BJ (cell line): Measurements from ENCODE around the gene RARRES2. TPM values are rescaled to one million over a fixed set of nuclear protein-coding genes. Genes with fewer than 3 reads are reported as not detected.

Experiments used
- CTCF ChIA-PET: fragments of 350-600 bp; formaldehyde crosslinking; extraction: SDS; loops from one replicate; lab custom pipeline; 2021; ENCODE audit warnings: antibody characterized with exemption, inconsistent platforms; lab: Yijun Ruan, JAX
- POLR2A ChIA-PET: fragments of 300-600 bp; sonication (Branson Sonifier 250); formaldehyde crosslinking; extraction: SDS; loops from one replicate; lab custom pipeline; 2021; ENCODE audit warnings: antibody characterized with exemption; lab: Charles Lee
- DNase-seq: peaks from one replicate; pipeline ENCODE4 v3.0.0-alpha.2; 2011; ENCODE audit warnings: low read depth
- H3K27me3 ChIP-seq: 2 replicates; pipeline ENCODE4 v1.6.0; 2011; ENCODE audit warnings: low read length; ENCODE audit not compliant: control insufficient read depth, insufficient read depth
- H3K36me3 ChIP-seq: 2 replicates; pipeline ENCODE4 v1.5.1; 2011; ENCODE audit warnings: low read length; ENCODE audit not compliant: control insufficient read depth, insufficient read depth
- H3K4me3 ChIP-seq: 2 replicates; pipeline ENCODE4 v1.5.1; 2011; ENCODE audit warnings: low read depth, mild to moderate bottlenecking, control low read depth, low read length
- CTCF ChIP-seq: IDR thresholded peaks from 2 replicates; pipeline ENCODE4 v1.5.1; 2011; ENCODE audit warnings: low read depth, mild to moderate bottlenecking, control low read depth, inconsistent platforms, low read length, moderate library complexity; ENCODE audit not compliant: insufficient read depth
- polyA plus RNA-seq: library from polyadenylated mRNA; depleted of rRNA; stranded (reverse); fragments of >200 nt; gene quantifications from 2 replicates; pipeline ENCODE4 v1.2.3, GENCODE V29; 2011

The RARRES2 gene
- polyA plus RNA-seq, 1 experiment = 6.3 TPM

DNA sequence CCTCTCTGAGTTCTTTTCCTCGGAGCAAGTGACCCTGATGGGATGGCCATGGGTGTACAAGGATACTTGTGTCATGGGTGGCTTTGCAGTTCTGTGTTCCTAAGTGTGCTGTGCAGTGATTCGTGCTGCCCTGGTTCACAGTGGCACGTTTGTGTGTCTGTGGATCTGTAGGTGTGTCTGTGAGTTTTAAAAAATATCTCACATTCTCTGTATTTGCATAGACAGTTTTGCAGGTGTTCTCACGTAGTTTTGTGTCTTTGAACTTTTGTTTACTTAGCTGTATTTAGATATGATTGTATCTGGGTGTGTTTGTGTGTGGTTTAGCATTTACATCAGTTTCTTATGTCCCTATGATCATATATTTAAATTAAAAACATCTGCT, 41.4 kb upstream of the RARRES2 start:
- peaks cover 2% of the 10 kb centered on the region; the same call in 1 of the 2 replicates for H3K36me3 ChIP-seq
- POLR2A ChIA-PET = no interaction called here
- TF ChIP-seq CTCF = no peak
- CTCF ChIA-PET = no interaction called here
- DNase-seq = no peak
- no peaks in the 10 kb centered on the region for H3K27me3 ChIP-seq
- no peak overlapping the region for H3K4me3 ChIP-seq

DNA sequence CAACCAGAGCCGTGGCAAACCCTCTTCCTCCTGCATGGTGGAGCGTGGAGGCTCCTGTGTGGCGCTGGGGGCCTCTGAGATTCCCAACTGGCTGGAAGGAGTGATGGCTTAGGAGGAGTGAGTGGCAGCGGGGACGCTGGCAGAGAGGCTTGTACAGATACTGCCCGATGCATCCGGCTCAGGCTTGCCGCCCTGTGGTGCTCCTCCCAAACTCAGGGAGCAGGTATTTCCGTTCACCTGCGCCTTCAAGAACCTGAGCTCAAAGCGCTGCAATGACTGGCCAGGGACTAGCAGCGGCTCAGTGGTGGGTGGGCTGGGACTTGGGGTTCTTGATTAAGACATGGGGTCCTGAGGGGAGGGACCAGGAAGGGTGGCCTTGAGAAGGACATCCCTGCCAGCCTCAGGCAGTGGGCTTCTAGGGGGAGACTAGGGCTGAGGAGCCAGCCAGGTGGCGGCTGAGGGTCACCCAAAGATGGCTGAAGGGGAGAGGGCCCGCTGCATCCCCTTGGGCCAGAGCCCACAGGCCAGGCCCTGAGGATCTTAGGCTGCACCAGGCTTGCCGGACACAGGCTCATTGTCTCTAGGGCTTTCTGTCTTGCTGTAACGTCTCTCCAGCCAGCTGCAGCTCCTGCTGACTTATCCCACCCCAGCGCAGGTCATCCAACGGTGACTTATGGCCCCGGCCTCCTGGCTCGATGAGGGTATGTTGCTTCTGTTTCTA, 40.9 kb upstream of the RARRES2 start:
- H3K4me3 ChIP-seq = no peak overlapping the region
- H3K36me3 ChIP-seq = peaks cover 2% of the 10 kb centered on the region; the same call in 1 of the 2 replicates
- ChIA-PET POLR2A (no interaction called here), CTCF (no interaction called here)
- TF ChIP-seq CTCF = no peak
- H3K27me3 ChIP-seq = no peaks in the 10 kb centered on the region
- DNase-seq = no peak

DNA sequence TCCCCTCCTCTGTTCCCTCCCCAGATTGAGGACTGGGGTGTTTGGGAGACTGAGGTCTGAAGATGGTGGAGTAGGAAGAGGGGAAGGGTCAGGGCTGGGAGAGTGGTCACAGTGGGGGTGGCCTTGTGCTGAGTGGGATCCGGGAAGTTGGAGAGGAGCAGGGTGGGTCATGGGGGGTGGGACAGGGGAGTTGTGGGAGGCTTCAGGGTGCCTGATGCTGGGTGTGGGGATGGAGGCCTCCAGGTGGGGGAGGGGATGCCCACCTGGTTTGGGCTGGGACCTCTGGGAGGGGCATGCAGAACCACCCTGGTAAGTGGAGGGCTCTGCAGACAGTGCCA, 40.3 kb upstream of the RARRES2 start:
- CTCF ChIA-PET = no interaction called here
- H3K4me3 ChIP-seq = no peak overlapping the region
- TF ChIP-seq CTCF = no peak
- POLR2A ChIA-PET = no interaction called here
- no peaks in the 10 kb centered on the region for H3K27me3 ChIP-seq
- no peak for DNase-seq
- H3K36me3 ChIP-seq = peaks cover 2% of the 10 kb centered on the region; the same call in 1 of the 2 replicates

GRCh38 chr7:150381096-150381495, 39.7 kb upstream of the RARRES2 start:
- Histone ChIP-seq H3K4me3 (no peak overlapping the region), H3K27me3 (no peaks in the 10 kb centered on the region), H3K36me3 (peaks cover 2% of the 10 kb centered on the region; the same call in 1 of the 2 replicates)
- TF ChIP-seq CTCF = no peak
- CTCF ChIA-PET = interaction anchor here (0.6 to 1.8 kb wide), 3 partner anchors 8 to 68 kb away, joined by 3 to 4 read pairs (median 3); no protein-coding TSS in a partner anchor
- POLR2A ChIA-PET = no interaction called here
- no peak for DNase-seq

- no peak overlapping the region; the same call in 1 of the 2 replicates for H3K4me3 ChIP-seq
- no peak for TF ChIP-seq CTCF
- H3K27me3 ChIP-seq = no peaks in the 10 kb centered on the region
- ChIA-PET CTCF (interaction anchor here (0.6 to 1.8 kb wide), 4 partner anchors 8 to 69 kb away, joined by 3 to 4 read pairs (median 3); no protein-coding TSS in a partner anchor), POLR2A (no interaction called here)
- H3K36me3 ChIP-seq = peaks cover 2% of the 10 kb centered on the region; the same call in 1 of the 2 replicates
- DNase-seq = no peak
Observed at GRCh38 chr7:150380463-150380862, 39.0 kb upstream of the RARRES2 start.
